ENCODE measurements around the gene CREBBP. TPM values are rescaled to one million over a fixed set of nuclear protein-coding genes. Genes with fewer than 3 reads are reported as not detected.

Gene CREBBP
- total RNA-seq, 2 donors from 2014 or later: 82.2 to 143 TPM

DNA sequence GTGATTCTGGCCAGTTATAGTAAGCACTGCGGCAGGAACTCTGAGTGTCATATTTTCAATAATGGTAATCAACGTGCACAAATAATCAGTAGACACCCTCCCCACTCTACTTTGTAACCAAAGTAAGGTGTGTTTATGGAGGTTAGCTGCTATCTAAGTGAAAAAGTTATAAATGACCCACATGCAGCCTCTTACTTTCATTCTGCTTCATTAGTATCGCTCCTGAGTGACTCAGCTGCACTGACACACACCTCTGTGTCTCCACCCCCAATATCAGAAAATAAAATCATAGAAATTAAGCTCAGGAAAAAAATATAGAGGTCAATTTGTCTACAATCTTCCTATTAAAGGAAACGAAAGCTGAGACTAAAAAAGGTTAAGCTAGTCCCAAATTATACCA lies 99.1 kb downstream of the CREBBP start:
- DNase-seq (ENCODE audit: low spot score): no peak
- Histone ChIP-seq H3K4me1 (replicated peaks) (no peaks in the 10 kb centered on the region), H3K27me3 (replicated peaks; ENCODE audit: insufficient read depth) (no peaks in the 10 kb centered on the region), H3K9me3 (no peaks in the 10 kb centered on the region), H3K4me3 (no peak overlapping the region), H3K36me3 (peaks cover 0 to 8% of the 10 kb centered on the region in 2 donors), H3K27ac (no peak overlapping the region)
- intact Hi-C loops (cut with DNase I): no loop called here
- TF ChIP-seq POLR2A (IDR thresholded peaks at IDR 0.05) (no peak), POLR2AphosphoS5 (IDR thresholded peaks at IDR 0.05) (no peak)
- TF ChIP-seq, protein P1, sequence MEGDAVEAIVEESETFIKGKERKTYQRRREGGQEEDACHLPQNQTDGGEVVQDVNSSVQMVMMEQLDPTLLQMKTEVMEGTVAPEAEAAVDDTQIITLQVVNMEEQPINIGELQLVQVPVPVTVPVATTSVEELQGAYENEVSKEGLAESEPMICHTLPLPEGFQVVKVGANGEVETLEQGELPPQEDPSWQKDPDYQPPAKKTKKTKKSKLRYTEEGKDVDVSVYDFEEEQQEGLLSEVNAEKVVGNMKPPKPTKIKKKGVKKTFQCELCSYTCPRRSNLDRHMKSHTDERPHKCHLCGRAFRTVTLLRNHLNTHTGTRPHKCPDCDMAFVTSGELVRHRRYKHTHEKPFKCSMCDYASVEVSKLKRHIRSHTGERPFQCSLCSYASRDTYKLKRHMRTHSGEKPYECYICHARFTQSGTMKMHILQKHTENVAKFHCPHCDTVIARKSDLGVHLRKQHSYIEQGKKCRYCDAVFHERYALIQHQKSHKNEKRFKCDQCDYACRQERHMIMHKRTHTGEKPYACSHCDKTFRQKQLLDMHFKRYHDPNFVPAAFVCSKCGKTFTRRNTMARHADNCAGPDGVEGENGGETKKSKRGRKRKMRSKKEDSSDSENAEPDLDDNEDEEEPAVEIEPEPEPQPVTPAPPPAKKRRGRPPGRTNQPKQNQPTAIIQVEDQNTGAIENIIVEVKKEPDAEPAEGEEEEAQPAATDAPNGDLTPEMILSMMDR (IDR thresholded peaks at IDR 0.05): no peak
- 77% methylated on average over 4 of the region's 4 CpGs for WGBS

DNA sequence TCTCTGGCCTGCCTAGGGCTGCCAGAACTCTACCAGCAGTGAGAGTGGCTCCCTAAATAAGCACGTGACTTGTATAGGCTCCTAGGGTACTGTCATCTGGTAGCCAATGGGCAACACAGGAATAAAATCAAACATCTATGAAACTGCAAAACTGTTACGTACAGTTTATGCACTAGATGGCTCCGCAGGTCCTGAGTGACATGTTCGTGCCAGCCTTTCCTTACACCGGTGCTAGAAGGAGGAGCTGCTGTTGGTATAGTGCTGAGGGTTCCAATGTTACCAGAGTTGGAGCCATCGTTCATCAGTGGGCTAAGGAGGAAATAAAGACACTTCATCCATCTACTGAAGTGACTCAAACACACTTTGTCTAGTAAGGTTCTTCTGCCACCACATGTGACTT lies 99.9 kb downstream of the CREBBP start:
- H3K36me3 ChIP-seq: peaks cover 0 to 8% of the 10 kb centered on the region in 2 donors
- intact Hi-C loops (cut with DNase I): no loop called here
- WGBS: 43% methylated on average over 6 of the region's 6 CpGs

DNA sequence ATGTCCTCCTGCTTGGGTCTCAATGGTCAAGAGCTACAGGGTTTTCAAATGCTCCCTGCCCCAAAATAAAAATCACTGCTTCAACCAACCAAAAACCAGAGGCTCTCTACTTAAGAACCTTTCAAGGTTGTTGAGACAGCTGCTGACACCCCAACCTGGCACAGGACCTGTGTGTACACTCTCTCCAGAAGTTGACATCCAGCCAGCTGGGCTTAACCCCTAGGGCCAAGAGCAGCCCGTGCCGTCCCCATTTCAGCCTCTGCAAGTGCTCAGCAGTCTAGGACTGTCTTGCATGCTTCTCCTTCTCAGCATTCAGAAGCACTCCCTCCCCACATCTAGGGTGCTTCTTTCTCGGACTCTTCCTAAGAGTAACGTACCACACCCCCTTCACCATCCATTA lies 104.2 kb downstream of the CREBBP start:
- TF ChIP-seq POLR2AphosphoS5 (IDR thresholded peaks at IDR 0.05) (no peak), POLR2A (IDR thresholded peaks at IDR 0.05) (no peak)
- Histone ChIP-seq H3K36me3 (peaks cover 0 to 8% of the 10 kb centered on the region in 2 donors), H3K4me1 (replicated peaks) (no peaks in the 10 kb centered on the region), H3K27me3 (replicated peaks; ENCODE audit: insufficient read depth) (no peaks in the 10 kb centered on the region), H3K9me3 (no peaks in the 10 kb centered on the region), H3K4me3 (no peak overlapping the region), H3K27ac (no peak overlapping the region)
- intact Hi-C loops (cut with DNase I): no loop called here
- DNase-seq (ENCODE audit: low spot score): no peak
- 59% methylated on average over 4 of the region's 4 CpGs for WGBS

More for the DNA sequence above, 99.9 kb downstream of the CREBBP start:
- Histone ChIP-seq H3K27me3 (replicated peaks; ENCODE audit: insufficient read depth) (no peaks in the 10 kb centered on the region), H3K9me3 (no peaks in the 10 kb centered on the region), H3K27ac (no peak overlapping the region), H3K4me1 (replicated peaks) (no peaks in the 10 kb centered on the region), H3K4me3 (no peak overlapping the region)
- TF ChIP-seq, protein P1 (IDR thresholded peaks at IDR 0.05): no peak
- TF ChIP-seq POLR2A (IDR thresholded peaks at IDR 0.05) (no peak), POLR2AphosphoS5 (IDR thresholded peaks at IDR 0.05) (no peak)
- DNase-seq (ENCODE audit: low spot score): no peak

DNA sequence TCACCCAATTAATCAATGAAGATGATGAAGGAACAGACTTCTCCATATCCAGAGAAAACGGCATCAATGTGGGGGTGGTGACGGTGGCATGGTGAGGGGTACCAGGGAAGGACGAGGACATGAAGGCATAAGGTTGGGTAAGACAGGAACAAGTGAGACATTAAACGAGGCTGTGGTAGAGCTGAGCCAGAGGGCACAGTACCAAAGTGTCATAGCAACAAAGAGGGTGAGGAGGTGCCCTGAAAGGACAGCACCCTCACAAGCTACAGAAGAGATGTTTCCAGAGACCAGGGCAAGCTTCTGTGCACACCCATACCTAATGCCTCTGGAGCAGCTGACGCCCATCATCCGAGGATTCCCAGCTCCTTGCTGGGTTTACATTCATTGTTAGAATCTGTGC lies 105.7 kb downstream of the CREBBP start:
- H3K9me3 ChIP-seq: no peaks in the 10 kb centered on the region
- H3K36me3 ChIP-seq: peaks cover 8 to 14% of the 10 kb centered on the region in 2 donors
- 81% methylated on average over 6 of the region's 6 CpGs for WGBS
- intact Hi-C loops (cut with DNase I): loop anchor here (5.0 kb wide), 1 partner anchor 102 kb away; no protein-coding TSS in a partner anchor
- H3K27me3 ChIP-seq (replicated peaks; ENCODE audit: insufficient read depth): no peaks in the 10 kb centered on the region
- TF ChIP-seq POLR2A (IDR thresholded peaks at IDR 0.05) (no peak), POLR2AphosphoS5 (IDR thresholded peaks at IDR 0.05) (no peak)
- TF ChIP-seq, protein P1 (IDR thresholded peaks at IDR 0.05): no peak
- DNase-seq (ENCODE audit: low spot score): no peak
- no peak overlapping the region for H3K4me3 ChIP-seq
- no peak overlapping the region for H3K27ac ChIP-seq
- H3K4me1 ChIP-seq (replicated peaks): no peaks in the 10 kb centered on the region

DNA sequence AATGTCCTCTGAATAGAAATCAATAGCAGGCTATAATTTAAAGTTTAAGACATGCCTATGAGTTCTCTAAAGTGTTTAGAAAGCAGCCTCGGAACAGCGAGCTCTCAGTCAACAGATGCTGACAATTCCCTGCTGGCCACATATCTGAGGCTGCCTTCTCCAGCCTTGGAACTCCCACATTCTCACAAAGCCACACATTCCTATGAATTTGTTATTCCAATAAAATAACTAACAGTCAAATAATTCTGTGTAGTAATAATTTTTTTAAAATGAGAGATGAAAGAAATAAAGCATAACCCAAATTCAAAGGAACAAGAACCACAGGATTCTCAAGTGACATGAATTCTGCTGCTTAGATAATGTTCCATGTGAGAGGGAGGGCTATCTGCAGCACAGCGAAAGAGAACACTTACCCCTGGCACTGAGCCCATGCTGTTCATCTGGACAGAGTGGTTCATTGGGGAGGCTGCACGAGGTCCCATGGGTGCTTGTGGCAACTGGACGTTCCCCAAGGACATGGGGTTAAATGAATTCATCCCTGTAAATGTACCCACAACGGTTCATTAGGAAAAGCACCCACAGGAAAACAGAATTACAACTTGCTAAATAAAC lies 106.3 kb downstream of the CREBBP start:
- DNase-seq (ENCODE audit: low spot score): no peak
- Histone ChIP-seq H3K4me1 (replicated peaks) (no peaks in the 10 kb centered on the region), H3K36me3 (peaks cover 8 to 15% of the 10 kb centered on the region in 2 donors), H3K27me3 (replicated peaks; ENCODE audit: insufficient read depth) (no peaks in the 10 kb centered on the region), H3K4me3 (no peak overlapping the region), H3K27ac (no peak overlapping the region), H3K9me3 (no peaks in the 10 kb centered on the region)
- 36% methylated on average over 6 of the region's 6 CpGs for WGBS
- intact Hi-C loops (cut with DNase I): loop anchor here (5.0 kb wide), 1 partner anchor 103 kb away; no protein-coding TSS in a partner anchor
- TF ChIP-seq, protein P1 (IDR thresholded peaks at IDR 0.05): no peak
- TF ChIP-seq POLR2AphosphoS5 (IDR thresholded peaks at IDR 0.05) (no peak), POLR2A (IDR thresholded peaks at IDR 0.05) (no peak)

Measured in prostate gland (tissue), 2 donors.